Measurements from ENCODE around the gene TDRD15. TPM values are rescaled to one million over a fixed set of nuclear protein-coding genes. Genes with fewer than 3 reads are reported as not detected.
A peak's percentile ranks its signal among the peaks of the same experiment; 100 is the strongest.

TDRD15 gene
- total and polyA plus RNA-seq, 2 of the 13 experiments (the other 11 are each of a cell fraction or from before 2014, with no cell fraction given): 0.12 to 0.29 TPM

GRCh38 chr2:21118302-21118920 lies 5.4 kb upstream of the TDRD15 start:
- BruUV-seq (replicated peaks): no TSS peak
- Histone ChIP-seq H3K4me3 (replicated peaks in 1 of 3; ENCODE audit: insufficient read depth in 1 of 3, low read depth in 2 of 3, low read length in 3 of 3) (no peak overlapping the region), H2AFZ (ENCODE audit: low read length) (no peak overlapping the region), H3K9me3 (ENCODE audit: low read length) (no peaks in the 10 kb centered on the region), H3K9ac (ENCODE audit: insufficient read depth, low read depth, low read length) (no peak overlapping the region), H3K4me2 (ENCODE audit: low read depth, low read length) (0 out of 2 replicates have a peak overlapping the region, but pooled peaks have one; percentile 40), H3K79me2 (ENCODE audit: insufficient read depth, low read length) (no peaks in the 10 kb centered on the region), H3K27me3 (ENCODE audit: control insufficient read depth in 1 of 2, insufficient read depth in 2 of 2, low read length in 2 of 2) (no peaks in the 10 kb centered on the region), H3K27ac (ENCODE audit: extremely low read length, insufficient read depth, low read length) (no peak overlapping the region), H4K20me1 (ENCODE audit: insufficient read depth, low read length) (no peaks in the 10 kb centered on the region), H3K4me1 (ENCODE audit: insufficient read depth, low read length) (peaks cover 22% of the 10 kb centered on the region), H3K36me3 (replicated peaks in 1 of 2; ENCODE audit: control insufficient read depth in 1 of 2, insufficient read depth in 2 of 2, low read length in 2 of 2) (no peaks in the 10 kb centered on the region)
- in situ Hi-C loops (cut with HindIII; ENCODE audit: extremely low pct_ligation_motif_present, low pct_unique_long_range_greater_than_20kb): loop anchor here (5.0 kb wide), 2 partner anchors 46 to 76 kb away; partner anchors contain the start of gene APOB
- peak; percentile 81 for DNase-seq (ENCODE audit: low spot score)
- FAIRE-seq: peak; percentile 88
- ChIA-PET CTCF (ENCODE audit: low intra/inter-chr PET ratio, low total read pairs) (interaction anchor here (0.6 to 6.7 kb wide), 4 partner anchors 46 to 80 kb away, joined by 3 to 92 read pairs (median 5); partner anchors contain the start of gene APOB), POLR2A (interaction anchor here (1.0 to 5.6 kb wide), 9 partner anchors 48 to 119 kb away, joined by 3 to 103 read pairs (median 15); partner anchors contain the start of gene APOB)
- 44% methylated on average over 3 of the region's 3 CpGs for WGBS (ENCODE audit: low lambda C conversion rate)
- intact Hi-C loops (cut with micrococcal nuclease; ENCODE audit: unreplicated experiment): loop anchor here (1.0 kb wide), 2 partner anchors 48 to 75 kb away; no protein-coding TSS in a partner anchor
- ATAC-seq: peak; percentile 98
- TF ChIP-seq RCOR2 (CRISPR knock-in tag; IDR thresholded peaks at IDR 0.05) (no peak; the same call in 1 of the 2 replicates), ZNF614 (CRISPR knock-in tag; IDR thresholded peaks at IDR 0.05; ENCODE audit: borderline replicate concordance) (0 out of 2 replicates have a peak, but pooled peaks have one; percentile 40), IRF2 (CRISPR knock-in tag; IDR thresholded peaks at IDR 0.05) (peak; percentile 81; the same call in 1 of the 2 replicates), CHD4 (IDR thresholded peaks at IDR 0.05; ENCODE audit: borderline replicate concordance, low read length) (no peak), ZGPAT (CRISPR knock-in tag; IDR thresholded peaks at IDR 0.05) (peak; percentile 55; the same call in 1 of the 2 replicates), ADNP (CRISPR knock-in tag; IDR thresholded peaks at IDR 0.05) (no peak), EP300 (IDR thresholded peaks at IDR 0.05; ENCODE audit: low read depth in 2 of 2, low read length in 2 of 2) (peak in 1 of 2 experiments; percentile 36; a peak in 1 of 4 replicates), EP300 (CRISPR knock-in tag; IDR thresholded peaks at IDR 0.05; ENCODE audit: borderline replicate concordance) (no peak), PAXIP1 (CRISPR knock-in tag; conservative IDR thresholded peaks at IDR 0.05) (peak; percentile 36; the same call in 1 of the 2 replicates), MED1 (CRISPR knock-in tag; IDR thresholded peaks at IDR 0.05) (peak; percentile 36; the same call in 1 of the 2 replicates), BRF2 (CRISPR knock-in tag; IDR thresholded peaks at IDR 0.05) (no peak), FOXP4 (CRISPR knock-in tag; IDR thresholded peaks at IDR 0.05) (0 out of 2 replicates have a peak, but pooled peaks have one; percentile 19), HDAC6 (IDR thresholded peaks at IDR 0.05; ENCODE audit: low read depth, low read length) (no peak), MEIS1 (CRISPR knock-in tag; IDR thresholded peaks at IDR 0.05; ENCODE audit: borderline replicate concordance) (0 out of 2 replicates have a peak, but pooled peaks have one; percentile 46), ZNF792 (CRISPR knock-in tag; IDR thresholded peaks at IDR 0.05) (no peak)

All from HepG2 (cell line).